ENCODE results near the gene SUPT7L. TPM values are rescaled to one million over a fixed set of nuclear protein-coding genes. Genes with fewer than 3 reads are reported as not detected.

Gene SUPT7L, protein sequence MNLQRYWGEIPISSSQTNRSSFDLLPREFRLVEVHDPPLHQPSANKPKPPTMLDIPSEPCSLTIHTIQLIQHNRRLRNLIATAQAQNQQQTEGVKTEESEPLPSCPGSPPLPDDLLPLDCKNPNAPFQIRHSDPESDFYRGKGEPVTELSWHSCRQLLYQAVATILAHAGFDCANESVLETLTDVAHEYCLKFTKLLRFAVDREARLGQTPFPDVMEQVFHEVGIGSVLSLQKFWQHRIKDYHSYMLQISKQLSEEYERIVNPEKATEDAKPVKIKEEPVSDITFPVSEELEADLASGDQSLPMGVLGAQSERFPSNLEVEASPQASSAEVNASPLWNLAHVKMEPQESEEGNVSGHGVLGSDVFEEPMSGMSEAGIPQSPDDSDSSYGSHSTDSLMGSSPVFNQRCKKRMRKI
- total RNA-seq, result 26.3 TPM
- long read RNA-seq, full-length matches to known transcripts, result 16 of 25 reads
- long read RNA-seq, partial matches to known transcripts, result 1 of 25 reads
- long read RNA-seq, other reads (novel, unspliced or antisense), result 8 of 25 reads

DNA sequence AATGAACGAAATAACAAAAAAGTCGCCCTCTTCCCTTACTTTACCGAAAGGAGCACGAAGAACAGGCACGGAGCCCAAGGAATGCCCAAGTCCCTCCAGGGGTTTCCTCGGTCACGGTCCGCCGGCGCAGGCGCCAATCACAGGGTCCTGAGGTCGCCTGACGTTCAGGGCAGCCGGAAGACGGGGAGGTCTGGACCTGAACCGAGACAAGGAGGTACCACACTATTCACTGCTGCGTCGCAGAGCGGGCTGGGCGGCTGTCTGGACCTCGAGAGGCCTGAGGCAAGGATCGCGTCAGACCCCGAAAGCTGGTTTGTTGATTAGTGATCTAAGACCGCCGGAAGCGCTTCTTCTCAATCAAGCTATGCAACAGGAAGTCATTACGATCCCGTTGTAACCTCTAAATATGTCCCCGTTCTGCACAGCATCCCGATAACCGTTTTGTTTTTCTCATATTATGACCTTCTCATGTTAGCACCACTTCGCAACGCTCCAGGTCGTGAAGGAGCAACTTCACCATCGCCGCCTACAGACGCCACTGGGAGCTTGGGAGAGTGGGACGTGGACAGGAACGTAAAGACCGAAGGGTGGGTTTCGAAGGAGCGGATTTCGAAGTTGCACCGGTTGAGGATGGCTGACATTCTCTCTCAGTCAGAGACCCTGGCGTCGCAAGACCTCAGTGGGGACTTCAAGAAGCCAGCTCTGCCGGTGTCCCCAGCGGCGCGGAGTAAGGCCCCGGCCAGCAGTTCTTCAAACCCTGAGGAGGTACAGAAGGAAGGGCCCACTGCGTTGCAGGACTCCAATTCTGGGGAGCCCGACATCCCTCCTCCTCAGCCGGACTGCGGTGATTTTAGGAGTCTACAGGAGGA lies at the start of gene SUPT7L, which contains the start of gene SLC4A1AP:
Gene SUPT7L, minus strand, starts transcription at position 330 of the 869 bp plus-strand sequence. CDS start 1,422 bp downstream, outside the sequence.
Gene SLC4A1AP, plus strand, starts transcription at position 605 of the 869 bp plus-strand sequence. Its CDS starts 26 bp downstream, at position 631.
- peak; percentile 90 for DNase-seq (ENCODE audit: missing footprints)
- intact Hi-C loops (cut with DNase I), result no loop called here
- ATAC-seq, result peak; percentile 88

DNA sequence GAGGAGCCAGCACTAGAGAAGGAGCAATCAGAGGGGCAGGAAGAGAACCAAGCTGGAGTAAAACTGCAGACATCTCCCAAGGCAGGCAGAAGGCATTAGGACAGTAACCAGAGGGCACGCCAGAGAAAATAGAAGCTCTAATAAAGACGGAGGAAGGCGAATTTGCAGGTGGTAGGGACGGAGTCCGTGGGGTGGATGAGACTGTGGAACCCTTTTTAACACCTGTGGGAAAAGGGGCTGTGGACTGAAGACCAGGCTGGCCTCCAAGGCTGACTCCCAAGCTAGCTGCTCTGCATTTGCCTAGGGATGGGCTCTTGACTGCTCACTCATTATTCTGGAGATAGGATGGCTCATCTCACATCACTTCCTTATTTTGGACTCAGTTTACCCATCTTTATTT lies 49.8 kb upstream of the SUPT7L start:
- intact Hi-C loops (cut with DNase I), result no loop called here
- ATAC-seq (no peak), DNase-seq (ENCODE audit: missing footprints) (no peak)

DNA sequence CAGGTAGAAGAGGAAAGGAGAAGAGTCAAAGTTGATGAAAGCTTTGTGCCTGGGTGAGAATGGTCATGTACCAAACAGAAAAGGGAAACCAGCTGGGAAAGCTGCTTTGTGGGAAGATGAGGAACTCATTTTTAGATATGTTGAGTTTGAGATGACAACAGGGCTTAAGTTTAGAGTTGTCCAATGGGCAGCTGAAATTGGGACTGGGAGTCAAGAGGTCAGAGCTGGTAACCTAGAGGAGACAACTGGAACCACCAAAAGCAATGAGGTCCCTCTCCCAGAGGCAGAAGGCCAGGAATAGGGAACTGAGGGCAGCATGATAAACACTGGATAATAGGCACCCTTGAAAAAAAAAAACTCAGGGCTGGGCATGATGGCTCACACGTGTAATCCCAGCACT lies 49.1 kb upstream of the SUPT7L start:
- no peak for DNase-seq (ENCODE audit: missing footprints)
- intact Hi-C loops (cut with DNase I), result no loop called here
- no peak for ATAC-seq

DNA sequence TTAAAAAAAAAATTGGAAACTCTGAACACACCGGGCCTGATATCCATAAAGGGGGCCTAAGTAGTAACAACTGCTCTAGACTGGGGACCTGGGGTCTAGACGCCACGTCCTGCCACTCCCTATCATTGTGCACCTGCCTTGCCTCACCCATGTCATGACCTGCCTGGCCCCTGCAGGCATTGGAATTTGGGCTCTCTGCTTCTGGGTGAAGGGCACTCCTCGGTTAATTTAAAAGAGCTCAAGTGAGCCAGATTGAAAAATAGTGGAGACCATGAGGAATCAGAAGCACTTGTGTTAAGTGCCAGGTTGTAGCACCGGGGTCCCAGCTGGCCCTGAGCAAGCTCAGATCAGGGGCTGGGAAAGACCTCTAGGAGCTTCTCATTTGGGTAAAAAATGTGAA lies 48.4 kb upstream of the SUPT7L start:
- intact Hi-C loops (cut with DNase I), result no loop called here
- ATAC-seq, result no peak

DNA sequence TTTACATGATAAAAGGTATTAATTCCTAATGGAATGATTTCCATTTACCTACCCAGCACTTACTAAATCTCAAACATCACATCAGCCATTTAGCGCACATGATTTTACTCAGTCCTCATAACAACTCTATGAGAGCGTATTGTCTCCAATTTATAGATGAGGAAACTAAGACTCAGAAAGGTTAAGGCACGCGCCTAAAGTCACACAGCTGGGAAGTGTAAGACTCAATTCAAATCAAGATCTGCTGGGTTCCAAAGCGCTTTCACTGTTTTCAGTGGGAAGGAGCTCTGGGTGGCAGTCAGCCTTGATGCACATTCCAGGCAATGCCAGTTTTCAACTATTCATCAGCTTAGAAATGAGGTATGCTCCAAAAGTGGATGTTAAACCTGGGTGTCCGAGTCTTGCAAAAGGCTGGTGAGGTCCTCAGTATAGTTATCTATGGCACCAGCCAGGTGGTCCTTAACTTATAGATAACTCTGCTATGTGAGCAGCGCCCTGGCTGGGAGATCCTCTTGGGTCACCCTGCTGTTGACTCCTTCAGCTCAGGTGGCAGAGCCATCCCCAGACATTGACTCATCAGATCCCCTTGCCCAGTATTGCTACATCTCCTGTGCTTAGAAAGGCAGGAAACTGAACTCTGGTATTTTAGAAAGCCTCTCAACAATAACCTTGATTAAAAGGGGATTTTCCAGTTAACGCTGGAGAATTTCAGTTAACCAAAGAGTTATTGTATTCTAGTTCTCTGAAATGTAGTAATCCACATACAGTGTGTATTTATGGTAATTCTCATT lies 47.4 kb upstream of the SUPT7L start:
- no peak for DNase-seq (ENCODE audit: missing footprints)
- intact Hi-C loops (cut with DNase I), result no loop called here
- ATAC-seq, result no peak

More for the DNA sequence above, 48.4 kb upstream of the SUPT7L start:
- DNase-seq (ENCODE audit: missing footprints), result no peak

DNA sequence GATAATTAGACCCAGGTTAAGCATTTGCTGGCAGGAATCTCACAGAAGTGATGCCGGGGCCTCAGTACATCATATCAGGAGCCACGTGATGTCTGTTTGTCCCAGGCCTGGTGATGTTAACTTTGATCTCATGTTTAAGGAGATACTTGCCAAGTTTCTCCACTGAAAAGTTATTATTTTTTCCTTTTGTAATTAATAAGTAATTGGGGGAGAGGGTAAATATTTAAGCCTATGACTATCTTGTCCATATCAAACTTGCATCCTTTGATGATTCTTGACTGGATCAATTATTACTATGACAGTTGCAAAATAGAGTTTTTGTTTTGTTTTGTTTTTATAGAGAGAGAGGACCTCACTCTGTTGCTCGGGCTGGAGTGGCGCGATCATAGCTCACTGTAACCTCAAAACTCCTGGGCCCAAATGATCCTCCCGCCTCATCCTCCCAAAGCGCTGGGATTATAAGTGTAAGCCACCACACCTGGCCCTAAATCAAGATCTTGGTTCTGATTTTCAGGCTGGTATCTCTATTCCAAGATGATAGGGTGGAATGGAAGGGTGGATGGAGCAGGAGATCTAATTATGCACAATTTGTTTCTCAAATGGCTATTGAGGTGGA lies 46.7 kb upstream of the SUPT7L start:
- intact Hi-C loops (cut with DNase I), result no loop called here
- ATAC-seq (no peak), DNase-seq (ENCODE audit: missing footprints) (no peak)

DNA sequence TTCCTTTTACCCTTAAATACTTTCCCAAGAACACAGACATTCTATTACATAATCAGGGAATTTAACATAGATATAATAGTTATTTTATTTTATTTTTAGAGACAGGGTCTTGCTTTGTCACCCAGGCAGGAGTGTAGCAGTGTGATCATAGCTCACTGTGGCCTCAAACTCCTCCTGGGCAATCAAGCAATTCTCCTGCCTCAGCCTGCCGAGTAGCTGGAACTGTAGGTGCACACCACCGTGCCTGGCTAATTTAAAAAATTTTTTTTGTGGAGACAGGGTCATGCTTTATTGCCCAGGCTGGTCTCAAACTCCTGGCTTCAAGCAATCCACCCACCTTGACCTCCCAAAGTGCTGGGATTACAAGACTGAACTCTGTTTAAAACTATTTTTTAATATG lies 45.9 kb upstream of the SUPT7L start:
- ATAC-seq (no peak), DNase-seq (ENCODE audit: missing footprints) (no peak)
- intact Hi-C loops (cut with DNase I), result no loop called here

DNA sequence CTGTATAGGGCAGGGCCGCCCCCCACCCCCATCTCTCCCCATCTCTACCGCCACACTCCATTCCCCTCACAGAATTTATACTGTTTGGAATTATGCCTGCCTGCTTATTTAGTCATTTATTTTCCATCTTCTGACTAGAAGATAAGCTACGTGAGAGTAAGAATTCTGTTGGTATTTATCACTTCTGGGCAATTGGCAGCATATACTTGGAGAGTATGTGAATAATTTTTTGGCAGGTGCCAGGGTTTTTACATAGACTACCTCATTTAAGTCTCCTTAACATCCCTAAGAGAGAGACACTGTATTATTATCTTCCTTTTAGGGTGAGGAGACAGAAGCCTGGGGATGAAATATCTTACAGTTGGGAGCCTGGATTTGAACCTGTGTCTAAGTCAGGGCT lies 45.3 kb upstream of the SUPT7L start:
- ATAC-seq (no peak), DNase-seq (ENCODE audit: missing footprints) (no peak)
- intact Hi-C loops (cut with DNase I), result no loop called here

DNA sequence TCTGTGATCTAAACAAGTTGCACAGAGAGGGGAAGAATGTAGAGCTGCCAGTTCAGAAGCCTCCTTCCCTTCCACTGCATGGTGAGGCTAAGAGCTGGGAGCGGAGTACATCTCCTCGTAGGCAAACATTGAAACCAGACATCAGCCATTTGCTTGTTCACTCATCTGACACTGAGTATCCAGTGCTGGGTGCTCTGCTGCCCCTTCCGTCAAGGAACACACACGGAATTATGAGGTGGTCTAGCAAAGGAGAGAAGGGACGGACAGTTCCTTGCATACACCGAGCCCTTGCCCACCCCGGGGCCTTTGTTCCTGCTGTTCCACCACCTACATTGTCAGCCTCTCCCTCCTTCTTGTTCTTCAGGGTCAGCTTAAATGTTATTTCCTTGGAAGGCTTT lies 44.8 kb upstream of the SUPT7L start:
- intact Hi-C loops (cut with DNase I), result no loop called here
- no peak for ATAC-seq
- DNase-seq (ENCODE audit: missing footprints), result no peak

DNA sequence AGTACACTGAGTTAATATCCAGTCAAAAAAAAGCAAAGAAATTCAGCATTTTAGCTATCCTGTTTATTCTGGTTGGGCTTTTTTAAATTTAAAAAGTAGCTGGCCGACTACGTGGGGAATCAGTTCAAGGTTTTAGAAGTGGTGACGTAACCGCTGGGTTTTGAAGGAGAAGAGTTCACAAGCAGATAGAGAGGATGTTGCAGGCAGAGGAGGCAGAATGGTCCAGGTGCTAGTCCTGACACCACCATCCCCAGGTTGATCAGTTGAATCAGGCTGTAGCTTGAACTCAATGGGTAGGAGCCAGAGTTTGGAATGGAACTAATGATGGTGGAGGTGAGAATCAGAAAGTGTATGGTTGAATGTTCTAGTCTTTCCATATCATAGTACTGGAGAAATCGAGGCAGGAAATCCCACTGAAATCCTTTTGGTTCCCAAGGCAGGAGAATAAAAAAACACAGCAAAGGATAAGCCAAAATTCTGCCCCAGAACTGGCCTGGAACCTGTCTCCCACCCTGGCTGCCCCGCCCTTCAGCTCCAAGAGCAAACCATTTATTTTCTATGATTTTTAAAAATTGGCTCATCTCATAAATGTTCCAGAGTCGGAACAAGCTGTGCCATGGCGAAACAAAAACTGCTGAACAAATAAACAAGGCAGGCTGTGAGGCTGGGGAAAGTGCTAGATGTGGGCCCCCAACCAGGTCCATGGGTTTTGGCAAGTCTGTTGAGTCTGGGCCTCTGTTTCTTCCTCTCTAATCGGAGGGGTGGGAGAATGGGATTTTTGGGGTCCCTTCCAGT lies 44.2 kb upstream of the SUPT7L start:
- ATAC-seq, result peak; percentile 12
- no peak for DNase-seq (ENCODE audit: missing footprints)
- intact Hi-C loops (cut with DNase I), result no loop called here

DNA sequence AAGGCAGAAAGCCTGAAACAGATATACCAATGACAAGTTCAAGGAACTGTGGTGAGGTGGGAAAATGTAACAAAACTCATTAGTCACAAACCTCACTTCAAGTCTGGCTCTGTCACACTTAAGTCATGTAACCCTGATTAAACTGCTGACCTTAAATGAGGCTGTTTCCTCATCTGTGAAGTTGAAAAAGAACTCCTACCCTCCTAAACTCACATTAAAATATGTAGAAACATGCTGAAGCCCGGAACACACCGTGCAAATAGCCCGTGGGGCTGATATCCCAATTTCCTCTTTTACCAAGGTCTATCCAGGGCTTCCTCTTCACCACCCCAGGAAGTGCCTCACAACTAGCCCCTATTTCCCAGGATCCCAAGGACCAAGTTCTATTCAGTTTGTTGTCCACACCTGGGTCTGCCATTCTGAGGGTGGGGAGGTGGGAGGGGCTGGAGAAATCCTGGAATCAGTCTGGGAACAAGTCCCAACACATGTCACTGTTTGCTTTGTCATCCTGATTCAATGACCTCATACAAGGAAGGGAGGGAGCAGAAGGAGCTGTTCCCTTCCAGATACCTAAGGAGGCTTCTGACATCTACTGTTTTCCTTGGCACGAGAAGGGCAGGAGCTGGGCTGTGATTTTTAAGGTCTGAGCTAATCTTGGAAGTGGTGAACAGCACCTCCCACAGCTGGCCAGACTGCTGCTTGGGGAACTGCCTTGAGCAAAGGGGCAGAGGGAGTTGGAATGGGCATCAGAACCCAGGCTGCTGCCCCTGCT lies 42.6 kb upstream of the SUPT7L start:
- ATAC-seq (peak; percentile 68), DNase-seq (ENCODE audit: missing footprints) (no peak)
- intact Hi-C loops (cut with DNase I), result no loop called here

DNA sequence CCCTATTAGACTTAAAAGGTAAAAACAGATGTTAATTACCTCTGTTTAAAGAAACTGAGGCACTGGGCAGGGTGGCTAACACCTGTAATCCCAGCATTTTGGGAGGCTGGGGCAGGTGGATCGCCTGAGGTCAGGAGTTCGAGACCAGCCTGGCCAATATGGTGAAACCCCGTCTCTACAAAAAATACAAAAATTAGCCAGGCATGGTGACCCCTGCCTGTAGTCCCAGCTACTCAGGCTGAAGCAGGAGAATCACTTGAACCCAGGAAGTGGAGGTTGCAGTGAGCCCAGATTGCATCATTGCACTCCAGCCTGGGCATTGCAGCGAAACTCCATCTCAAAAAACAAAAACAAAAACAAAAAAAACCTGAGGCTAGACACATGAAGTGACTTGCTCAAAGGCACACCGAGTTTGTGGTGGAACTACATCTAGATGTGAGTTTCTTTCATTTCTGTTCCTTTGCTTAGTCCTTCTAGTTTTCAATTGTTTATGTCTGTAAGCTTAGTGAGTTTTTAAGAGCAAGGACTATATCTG lies 41.0 kb upstream of the SUPT7L start:
- intact Hi-C loops (cut with DNase I), result loop anchor here (5.0 kb wide), 1 partner anchor 693 kb away; no protein-coding TSS in a partner anchor
- DNase-seq (ENCODE audit: missing footprints) (no peak), ATAC-seq (no peak)

DNA sequence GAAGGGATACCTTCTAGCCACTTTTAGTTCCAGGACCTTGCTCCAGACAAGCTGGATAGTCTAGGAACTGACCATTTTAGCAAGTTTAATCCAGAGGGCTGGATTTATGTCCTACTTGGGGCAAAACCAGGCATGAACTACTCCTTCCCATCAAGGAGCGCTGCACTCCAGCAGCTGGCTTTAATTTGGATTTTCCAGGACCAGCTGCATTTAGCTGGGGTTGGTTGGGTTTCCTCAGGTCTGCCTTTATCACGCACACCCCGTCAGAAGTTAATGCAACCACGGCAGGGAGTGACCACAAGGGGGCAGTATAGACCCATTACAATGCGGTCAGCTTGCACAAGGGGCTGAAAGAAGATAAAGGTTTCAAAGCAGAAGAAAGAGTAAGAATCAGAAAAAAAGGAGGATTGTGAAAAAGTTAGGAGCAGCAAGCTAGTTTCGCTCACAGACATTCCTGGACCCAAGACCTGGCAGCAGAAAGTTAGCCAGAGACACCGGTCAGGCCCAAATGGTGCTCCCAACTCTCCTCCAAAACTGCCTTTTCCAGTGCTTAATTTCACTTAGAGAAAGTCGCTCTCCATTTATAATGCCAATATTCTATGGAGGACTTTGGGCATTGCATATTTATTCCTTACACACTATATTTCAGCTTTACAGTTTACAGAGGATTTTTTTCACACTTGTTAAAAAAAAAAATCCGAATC lies 40.4 kb upstream of the SUPT7L start:
- peak; percentile 63 for ATAC-seq
- intact Hi-C loops (cut with DNase I), result loop anchor here (1.0 to 5.0 kb wide), 2 partner anchors 694 to 750 kb away; no protein-coding TSS in a partner anchor
- no peak for DNase-seq (ENCODE audit: missing footprints)

DNA sequence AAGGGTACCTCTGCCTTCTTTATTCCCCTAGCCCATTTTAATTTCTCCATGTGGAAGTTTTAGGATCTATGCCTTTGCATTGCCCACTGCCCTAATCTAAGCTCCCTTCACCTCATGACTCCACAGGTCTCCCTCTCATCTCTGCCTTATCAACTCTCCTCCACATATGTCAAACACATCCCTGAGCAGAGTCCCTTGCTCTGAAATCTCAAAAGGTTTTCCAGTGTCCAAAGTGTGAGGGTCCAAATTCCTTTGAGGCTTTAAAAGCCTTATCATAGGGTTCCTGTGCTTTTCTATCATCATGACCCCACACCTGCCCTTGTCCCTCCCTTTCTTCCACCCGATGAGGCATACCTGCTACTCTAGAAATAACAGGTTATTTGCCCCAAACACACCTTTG lies 38.9 kb upstream of the SUPT7L start:
- ATAC-seq (no peak), DNase-seq (ENCODE audit: missing footprints) (no peak)
- intact Hi-C loops (cut with DNase I), result loop anchor here (5.0 kb wide), 1 partner anchor 695 kb away; no protein-coding TSS in a partner anchor

DNA sequence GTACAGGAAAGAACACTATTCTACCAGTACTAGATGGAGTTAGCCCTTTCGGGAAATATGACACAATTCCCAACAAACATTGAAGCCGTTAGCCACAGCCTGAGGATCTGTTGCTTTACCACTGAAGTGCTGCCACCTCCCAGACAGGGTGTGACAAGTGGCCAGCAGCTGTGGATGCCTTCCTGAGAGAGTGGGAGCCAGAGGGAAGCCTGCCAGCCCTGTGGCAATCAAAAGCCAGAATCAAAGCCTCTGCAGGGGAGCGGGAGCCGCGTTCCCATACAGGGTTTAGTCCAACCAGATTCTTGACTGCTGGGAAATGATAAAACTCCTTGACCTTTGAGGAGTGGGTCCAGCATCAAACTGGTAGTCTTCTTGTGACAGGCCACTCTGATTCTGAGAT lies 38.3 kb upstream of the SUPT7L start:
- intact Hi-C loops (cut with DNase I), result loop anchor here (5.0 kb wide), 1 partner anchor 696 kb away; no protein-coding TSS in a partner anchor
- ATAC-seq, result no peak

DNA sequence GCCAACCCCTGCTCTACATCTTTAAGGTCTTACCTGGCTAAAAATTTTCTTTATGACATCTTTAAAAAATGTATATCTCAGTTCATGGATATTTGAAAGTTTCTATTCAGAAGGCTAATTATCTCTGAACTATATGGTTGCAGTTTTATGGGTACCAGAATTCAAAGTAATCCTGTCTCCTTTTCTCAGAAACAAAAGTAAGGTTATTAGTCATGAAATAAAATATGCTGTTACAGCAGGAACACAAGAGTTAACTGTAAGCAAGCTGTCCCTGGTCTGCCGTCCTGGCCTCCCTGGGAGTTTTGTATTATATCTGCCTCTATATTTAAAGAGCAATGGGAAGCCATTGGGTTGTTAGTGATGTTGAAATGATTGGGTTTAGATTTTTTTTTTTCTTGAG lies 34.2 kb upstream of the SUPT7L start:
- intact Hi-C loops (cut with DNase I), result no loop called here
- ATAC-seq, result no peak

More for the DNA sequence above, 38.3 kb upstream of the SUPT7L start:
- DNase-seq (ENCODE audit: missing footprints), result no peak

More for the DNA sequence above, 34.2 kb upstream of the SUPT7L start:
- DNase-seq (ENCODE audit: missing footprints), result no peak
